HG03520 (cell line): ENCODE data around the gene PTPRN2.
"Not testable (repeated sequence)": the region's sequence is repeated elsewhere in the genome, so short reads cannot be mapped to it uniquely, and the experiment has no call there.

Experiments used
- ATAC-seq: cut with Tn5 transposase; IDR thresholded peaks from one replicate; pipeline ENCODE4 v1.9.1; 2021; ENCODE audit warnings: mild to moderate bottlenecking, moderate library complexity; ENCODE audit not compliant: unreplicated experiment

Gene PTPRN2

DNA sequence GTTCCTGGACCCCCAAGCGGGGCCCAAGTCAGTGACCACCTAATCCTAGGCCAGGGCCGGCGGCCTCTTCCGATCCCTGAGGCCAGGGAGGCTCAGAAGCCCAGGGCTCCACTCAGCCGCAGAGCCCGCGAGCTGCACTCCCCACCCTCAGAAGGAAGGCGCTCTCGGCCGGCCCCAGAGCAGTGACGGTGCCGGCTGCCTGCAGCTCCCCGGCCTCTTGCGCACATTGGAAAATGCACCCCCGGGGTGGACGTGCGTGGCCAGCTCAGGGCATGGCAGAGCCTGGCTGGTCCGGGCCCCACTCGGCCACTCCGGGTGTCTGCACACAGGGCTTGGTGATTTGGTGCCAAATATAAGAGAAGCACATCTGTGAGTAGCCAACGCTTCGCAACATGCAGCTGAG is 269.1 kb downstream of the PTPRN2 start:
- no peak for ATAC-seq

DNA sequence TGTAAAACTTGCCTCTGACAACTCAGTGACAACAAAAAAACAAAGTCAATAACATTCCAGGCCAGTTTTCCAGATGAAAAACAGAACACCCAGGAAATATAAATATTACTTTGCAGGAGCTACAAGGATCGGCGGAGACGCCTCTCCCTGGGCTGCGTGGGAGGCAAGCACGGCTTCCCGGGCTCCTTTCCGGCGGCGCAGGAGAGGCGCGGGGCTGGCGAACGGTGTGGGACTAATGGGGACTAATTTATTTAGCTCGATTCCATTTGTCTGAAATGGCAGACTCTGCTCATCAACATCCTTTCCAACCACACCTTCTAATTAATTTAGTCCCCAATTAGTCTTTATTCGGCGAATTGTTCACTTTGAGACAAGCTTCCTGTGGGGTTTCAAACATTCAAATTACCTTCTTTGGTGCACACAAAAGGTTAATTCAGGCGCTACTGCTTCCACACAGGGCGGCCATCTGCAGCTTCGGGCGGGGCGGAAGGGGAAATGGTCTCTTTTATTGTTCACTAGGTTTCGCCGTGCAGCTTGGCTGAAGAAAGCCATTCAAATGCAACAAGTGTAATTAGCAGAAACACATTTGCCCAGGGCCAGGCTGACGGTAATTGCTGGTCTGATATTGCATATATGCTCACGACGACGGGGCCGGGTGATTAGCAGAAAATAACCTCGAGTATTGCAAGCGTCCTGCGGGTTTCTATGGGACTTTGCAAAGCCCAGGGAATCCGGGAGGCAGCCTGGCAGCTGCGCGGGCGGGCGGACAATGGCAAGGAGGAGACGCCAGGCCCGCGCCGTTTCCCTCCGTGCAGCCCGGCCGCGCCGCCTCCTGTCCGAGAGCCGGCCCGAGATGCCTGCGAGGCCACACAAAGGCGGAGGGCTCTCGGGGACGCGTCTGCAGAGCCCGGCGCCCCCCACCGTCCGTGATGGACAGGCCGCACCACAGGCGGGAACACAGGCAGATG is 270.1 kb downstream of the PTPRN2 start:
- no peak for ATAC-seq

DNA sequence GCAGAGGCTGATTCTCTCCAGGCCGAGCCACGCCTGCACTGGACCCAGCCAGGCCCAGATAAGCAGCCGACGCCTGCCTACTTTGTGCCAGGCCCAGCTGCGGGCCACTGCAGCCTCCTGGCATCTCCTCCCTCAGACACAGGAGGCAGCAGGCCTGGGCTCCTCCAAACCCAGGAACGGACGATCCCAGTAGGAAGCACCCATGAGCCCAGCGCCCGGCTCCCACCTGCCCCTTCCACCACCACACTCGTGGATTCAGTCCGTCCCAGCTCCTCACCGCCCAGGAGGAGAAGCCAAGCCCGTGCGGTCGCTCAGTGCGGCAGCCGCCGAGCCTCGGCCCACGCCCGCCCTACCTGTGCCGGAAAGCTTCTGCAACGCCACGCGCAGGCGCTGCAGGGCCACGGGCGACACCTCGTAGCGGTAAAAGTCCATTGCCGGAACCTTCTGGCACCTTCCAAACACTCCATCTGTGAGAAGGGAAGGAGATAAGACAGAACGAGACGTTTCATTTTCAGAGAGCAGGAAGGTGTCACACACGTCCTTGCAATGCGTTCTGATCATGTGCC is 271.1 kb downstream of the PTPRN2 start:
- no peak for ATAC-seq

DNA sequence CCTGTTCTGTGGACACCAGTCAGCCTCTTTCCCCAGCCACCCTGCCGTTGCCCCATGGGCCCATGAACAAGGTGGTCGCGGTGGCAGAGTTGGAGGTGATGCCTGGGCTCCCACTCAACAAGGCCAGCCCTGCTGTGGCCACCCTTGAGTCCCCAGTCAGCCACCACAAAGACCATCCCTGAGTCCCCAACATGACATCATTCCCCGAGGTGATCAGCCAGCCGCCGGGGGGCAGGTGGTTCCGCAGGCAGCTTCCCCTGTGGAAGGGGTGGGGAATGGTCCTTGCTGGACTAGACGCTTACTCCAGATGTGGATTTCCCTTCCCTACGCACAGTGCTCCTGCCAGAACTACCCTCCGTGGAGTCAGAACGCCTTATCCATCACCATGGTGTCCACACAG is 271.7 kb downstream of the PTPRN2 start:
- ATAC-seq, result no peak

DNA sequence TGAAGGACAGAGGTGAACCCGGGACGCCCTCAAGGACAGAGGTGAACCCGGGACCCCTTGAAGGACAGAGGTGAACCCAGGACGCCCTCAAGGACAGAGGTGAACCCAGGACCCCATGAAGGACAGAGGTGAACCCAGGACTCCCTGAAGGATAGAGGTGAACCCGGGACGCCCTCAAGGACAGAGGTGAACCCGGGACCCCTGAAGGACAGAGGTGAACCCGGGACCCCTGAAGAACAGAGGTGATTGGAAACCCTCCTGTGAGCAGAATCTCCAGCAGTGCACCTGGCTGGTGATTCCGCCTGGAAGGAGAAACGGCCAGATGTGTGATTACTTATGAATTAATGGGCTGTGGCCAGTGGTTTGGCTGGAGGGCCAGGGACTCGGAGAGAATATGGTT is 272.3 kb downstream of the PTPRN2 start:
- no peak for ATAC-seq

DNA sequence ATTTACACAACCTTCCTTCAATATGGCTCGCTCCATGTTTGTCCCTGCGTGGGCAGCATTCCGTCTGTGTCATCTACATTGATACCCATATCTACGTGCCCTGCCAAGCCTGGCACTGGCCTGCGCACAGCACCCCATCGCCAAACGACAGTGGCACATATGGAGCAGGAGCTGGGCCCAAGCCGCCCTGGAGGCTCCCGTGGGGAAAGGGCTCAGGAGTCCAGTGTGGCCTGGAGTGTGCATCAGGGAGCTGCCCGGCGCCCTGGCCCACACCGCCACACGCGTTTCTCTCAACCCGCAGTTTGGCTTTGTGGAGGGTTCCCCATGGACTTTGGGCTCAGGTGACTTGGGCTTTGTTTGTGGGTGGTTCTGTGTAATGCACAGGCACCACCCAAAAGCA is 273.2 kb downstream of the PTPRN2 start:
- no peak for ATAC-seq

DNA sequence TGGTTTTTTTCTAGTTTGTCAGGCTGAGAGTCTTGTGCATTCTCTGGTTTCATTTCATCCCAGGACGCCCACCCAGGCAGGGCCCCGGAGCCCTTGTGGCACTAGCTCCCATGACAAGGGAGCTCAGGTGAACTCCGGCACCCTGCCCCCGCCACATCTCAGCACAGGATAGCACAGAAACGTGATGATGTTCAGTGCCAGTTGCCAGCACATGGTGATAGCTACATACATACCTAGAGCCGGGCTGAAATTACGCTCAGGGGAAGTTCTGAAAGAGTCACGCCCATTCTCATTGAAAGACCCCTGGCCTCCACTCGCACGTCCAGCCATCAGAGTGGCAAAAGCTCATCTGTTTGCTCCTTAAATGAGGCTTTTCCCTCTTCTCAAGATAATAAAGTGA is 273.7 kb downstream of the PTPRN2 start:
- ATAC-seq, result no peak

DNA sequence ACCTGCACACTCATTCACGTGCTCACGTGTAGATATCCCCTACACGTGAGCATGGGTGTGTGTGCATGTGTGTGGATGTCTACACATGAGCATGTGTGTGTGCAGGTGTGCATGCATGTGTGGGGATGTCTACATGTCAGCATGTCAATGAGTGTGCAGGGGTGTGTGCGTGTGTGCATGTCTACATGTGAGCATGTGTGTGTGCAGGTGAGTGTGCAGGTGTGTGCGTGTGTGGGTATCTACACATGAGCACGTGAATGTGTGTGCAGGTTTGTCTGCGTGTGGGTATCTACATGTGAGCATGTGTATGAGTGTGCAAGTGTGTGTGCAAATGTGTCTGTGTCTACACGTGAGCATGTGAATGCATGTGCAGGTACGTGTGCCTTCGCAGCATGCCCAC is 274.8 kb downstream of the PTPRN2 start:
- no peak for ATAC-seq

DNA sequence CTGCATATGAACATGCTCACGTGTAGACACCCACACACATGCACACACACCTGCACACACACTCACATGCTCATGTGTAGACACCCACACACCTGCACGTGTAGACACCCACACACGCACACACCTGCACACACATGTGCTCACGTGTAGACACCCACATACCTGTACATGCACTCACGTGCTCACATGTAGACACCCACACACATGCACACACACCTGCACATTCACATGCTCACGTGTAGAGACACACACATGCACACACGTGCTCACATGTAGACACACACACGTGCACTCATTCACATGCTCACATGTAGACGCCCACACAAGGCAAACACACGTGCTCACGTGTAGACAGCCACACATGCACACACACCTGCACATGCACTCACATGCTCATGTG is 275.8 kb downstream of the PTPRN2 start:
- ATAC-seq, result no peak

DNA sequence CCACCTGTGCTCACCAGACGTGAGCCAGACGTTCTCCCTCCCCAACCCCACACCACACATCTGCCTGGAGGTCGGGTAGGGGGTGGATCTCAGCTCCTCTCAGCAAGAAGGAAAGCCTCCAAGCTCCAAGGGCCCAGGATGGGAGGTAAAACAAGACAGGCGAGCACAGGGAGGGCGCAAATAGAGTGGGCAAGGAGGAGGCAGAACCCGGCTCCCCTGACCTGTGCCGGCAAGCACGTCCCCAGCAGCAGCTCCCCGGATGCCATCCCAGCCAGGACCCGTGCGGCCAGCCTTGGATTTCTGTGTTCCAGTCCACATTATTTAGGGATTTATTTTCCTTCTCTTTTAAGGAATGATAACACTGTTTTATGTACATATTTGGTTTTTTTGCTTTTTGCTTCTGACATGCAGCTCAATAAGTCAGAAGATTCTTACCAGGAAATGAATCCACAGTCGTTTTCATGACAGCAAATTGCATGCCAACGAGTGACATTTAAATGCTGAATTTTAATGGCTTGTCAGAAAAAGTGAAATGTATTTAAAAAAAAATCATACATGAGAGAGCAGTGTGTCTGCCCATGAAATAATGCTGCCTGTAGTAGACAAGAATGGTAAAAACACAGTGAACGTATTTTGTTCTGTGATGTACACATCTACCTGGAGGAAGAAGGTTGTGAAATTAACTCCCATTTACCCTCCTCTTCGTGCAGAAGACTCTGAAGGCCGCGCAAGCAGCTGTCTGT is 276.5 kb downstream of the PTPRN2 start:
- ATAC-seq, result no peak

DNA sequence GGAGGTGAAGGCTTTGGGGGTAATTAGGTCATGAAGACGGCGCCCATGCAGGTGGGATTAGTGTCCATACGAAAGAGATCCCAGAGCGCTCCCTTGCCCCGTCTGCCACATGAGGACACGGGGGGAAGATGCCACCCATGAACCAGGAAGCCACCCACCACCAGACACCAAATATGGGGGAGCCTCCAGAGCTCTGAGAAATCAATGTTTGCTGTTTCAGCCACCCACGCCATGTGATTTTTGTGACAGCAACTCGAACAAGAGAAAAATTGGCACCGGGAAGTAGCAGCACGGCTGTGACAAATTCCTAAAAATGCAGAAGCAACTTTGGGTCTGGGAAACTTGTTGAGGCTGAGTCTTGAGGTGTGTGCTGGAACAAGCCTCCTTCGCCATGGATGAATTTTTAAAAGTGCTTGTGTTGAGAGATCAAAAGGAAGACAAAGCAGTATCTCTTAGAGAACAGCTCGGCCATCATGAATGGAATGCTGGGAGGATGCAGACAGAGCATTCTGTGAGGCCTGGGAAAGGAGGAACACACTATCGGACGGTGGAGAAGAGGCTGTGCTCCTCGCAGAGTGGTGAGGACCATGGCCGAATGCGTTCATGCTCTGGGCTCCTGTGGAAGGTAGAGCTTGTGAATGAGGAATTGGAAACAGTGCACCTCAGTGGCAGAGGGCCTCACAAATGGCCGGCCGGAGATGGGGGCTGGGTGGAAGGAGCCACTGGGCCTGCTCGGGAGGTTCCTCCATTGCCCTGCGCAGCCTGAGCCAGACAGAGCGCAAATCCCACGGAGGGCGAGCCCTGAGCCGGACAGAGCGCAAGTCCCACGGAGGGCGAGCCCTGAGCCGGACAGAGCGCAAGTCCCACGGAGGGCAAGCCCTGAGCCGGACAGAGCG is 277.5 kb downstream of the PTPRN2 start:
- ATAC-seq, result no peak

DNA sequence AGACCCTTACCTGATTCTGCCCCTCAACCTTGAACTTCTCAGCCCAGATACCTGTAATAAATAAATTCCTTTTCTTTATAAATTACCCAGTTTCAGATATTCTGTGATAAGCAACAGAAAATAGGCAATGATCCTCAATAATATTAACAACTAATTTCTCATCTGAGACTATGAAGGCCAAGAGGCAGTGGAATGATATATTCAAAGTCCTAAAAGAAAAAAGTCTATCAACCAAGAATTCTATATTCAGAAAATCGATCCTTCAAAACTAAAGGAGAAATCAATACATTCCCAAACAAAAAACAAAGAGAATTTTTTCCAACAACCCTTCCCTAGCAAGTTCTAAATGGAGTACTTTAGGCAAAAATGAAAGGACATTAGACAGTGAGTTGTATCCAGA is 279.6 kb downstream of the PTPRN2 start:
- no peak for ATAC-seq

DNA sequence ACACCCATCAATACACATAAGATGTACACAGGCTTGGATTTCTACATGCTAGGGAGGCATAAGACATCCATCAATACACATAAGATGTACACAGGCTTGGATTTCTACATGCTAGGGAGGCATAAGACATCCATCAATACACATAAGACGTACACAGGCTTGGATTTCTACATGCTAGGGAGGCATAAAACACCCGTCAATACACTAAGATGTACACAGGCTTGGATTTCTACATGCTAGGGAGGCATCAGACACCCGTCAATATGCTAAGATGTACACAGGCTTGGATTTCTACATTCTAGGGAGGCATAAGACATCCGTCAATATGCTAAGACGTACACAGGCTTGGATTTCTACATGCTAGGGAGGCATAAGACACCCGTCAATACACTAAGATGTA is 283.6 kb downstream of the PTPRN2 start:
- ATAC-seq, result not testable (repeated sequence)

DNA sequence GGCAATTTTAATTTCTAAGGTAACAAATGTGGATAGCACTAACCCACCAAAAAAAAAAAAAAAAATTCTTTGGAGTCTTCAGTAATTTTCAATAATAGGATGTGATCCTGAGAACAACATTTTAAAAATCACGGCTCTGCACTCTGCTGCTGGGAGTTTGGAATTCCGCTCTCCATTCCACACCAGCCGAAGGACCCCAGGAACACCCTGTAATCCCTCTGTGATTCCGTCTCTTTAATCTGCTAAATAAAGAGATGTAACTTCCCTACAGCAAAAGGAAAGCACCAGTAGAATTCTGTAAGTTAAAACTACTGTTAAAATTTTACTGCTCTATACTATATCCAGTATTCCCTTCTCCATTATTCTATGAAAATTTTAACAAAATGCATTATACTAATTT is 284.5 kb downstream of the PTPRN2 start:
- no peak for ATAC-seq

DNA sequence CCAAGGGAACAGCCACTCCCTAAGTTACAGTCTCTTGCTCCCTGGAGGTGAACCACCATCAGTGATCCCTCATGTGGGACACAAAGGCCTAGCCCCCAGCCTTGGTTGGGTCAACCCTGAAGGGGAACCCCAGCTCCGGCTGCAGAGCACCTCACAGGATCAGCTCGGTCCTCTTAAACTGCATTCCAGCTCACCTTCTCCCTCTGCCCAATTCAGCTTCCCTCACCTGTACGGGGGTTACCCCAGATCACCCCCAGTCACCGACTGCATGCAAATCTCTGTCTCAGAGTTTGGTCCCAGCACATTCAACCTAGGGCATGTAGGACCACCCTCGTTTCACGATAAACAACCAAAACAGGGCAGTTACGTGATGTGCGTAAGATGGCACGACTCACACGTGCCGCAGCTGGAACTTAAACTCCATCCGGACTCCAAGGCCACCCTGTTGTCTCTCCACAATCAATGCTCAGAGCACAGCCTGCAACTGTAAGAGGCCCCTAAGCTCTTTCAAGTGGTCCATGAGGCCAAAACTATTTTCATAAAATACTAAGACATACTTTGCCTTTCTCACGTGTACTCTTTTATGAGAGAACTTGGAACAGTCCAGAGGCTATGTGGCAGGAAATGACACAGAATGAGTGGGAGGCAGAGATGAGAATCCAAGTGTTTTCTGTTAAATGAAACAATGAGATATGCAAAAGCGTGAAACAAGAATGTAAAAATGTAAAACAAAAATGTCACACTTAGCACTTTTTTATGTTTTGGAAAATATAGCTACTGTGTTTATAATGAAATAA is 285.2 kb downstream of the PTPRN2 start:
- no peak for ATAC-seq

DNA sequence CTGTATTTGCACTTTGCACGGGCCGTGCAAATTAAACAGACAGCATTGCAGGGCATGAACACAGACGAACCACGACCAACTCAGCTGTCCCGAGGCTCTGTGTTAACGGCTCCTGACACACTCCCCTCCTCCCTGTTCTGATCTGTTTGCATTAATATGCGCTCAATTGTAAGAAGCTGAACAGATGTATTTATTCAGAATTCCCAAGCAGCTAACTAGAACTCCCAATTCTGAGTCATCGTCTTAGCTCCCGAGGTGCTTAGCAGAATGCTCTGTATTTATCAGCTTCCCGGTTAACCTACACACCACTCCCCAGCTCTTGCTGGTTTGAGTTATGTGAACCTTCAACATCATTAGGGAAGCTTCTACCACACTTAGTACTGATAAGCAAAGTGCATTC is 286.4 kb downstream of the PTPRN2 start:
- ATAC-seq, result no peak

DNA sequence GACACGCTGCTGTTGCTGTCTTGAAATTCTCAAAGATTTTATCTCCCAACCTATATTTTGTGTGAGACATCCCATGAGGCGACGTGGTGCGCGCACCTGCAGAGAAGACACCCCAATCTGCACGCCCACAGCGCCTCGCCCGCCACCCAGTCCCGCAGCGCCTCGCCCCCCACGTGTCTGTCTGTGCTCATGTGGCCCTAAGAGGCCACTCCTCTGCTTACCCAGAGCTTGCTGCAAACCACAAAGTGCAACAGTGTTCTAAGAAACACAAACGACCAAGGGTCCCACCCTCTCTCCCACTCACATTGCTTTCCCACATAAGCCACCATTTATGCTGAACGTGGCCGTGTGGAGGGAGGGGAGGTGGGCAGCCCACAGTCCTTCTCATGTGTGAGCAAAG is 287.2 kb downstream of the PTPRN2 start:
- no peak for ATAC-seq

DNA sequence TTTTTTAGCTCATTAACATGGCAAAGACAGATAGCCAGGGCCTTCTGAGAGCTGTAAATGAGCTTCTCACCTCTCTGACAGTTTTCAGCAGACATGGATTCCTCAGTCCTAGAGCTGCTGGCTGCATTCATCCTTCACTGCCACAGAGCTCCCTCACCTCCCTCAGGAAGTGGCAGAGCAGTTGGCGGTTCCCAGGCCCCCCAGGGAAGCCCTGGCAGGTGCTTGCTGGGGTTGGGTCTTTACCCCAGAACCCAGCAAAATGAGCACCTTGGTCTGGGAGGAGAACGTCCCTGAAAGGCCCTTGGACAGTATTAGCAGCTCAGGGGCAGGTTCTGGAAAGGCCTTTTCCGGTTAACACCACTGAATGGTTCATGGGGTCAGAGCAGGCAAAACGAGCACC is 288.0 kb downstream of the PTPRN2 start:
- no peak for ATAC-seq

DNA sequence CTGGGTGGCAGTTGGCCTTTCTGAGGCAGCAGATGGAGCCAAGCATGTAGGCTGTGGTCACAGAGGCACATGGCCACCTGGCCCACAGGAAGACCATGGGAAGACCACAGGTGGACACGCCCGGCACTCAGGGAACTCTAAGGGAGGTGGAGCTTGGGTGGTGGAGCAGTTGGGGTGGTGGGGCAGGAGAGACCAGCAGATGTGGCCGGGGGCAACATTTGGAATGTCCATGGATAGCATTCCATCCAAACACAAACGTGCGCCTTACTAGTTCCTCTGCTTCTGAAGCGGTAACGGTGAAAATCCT is 290.9 kb downstream of the PTPRN2 start:
- no peak for ATAC-seq
